ENCODE data around the gene GRAMD2B. TPM values are rescaled to one million over a fixed set of nuclear protein-coding genes. Genes with fewer than 3 reads are reported as not detected.
A peak's percentile ranks its signal among the peaks of the same experiment; 100 is the strongest.
"Not testable (repeated sequence)": the region's sequence is repeated elsewhere in the genome, so short reads cannot be mapped to it uniquely, and the experiment has no call there.

The GRAMD2B gene
- 6.2 and 30.3 TPM in 2 replicates for total RNA-seq (2014; rRNA removed; shearing (Covaris generic); ENCODE audit: low replicate concordance)

- Histone ChIP-seq H3K9me3 (no peaks in the 10 kb centered on the region), H3K36me3 (no peaks in the 10 kb centered on the region; the same call in 1 of the 2 replicates), H3K27me3 (no peaks in the 10 kb centered on the region), H3K4me3 (peak within 1 kb of the TSS; percentile 54)
- peak; percentile 92 for DNase-seq
Measured at GRCh38 chr5:126422994-126423788, at the start of gene GRAMD2B. Gene GRAMD2B, plus strand, starts transcription at chr5:126423409. Its CDS starts 198 bp downstream, at chr5:126423607.

- Histone ChIP-seq H3K27me3 (no peaks in the 10 kb centered on the region), H3K4me3 (no peak overlapping the region), H3K9me3 (no peaks in the 10 kb centered on the region), H3K36me3 (no peaks in the 10 kb centered on the region)
- no peak for DNase-seq
Measured at GRCh38 chr5:126374109-126374416, 49.1 kb upstream of the GRAMD2B start.

- H3K4me3 ChIP-seq = no peak overlapping the region
- H3K36me3 ChIP-seq = no peaks in the 10 kb centered on the region
- peaks cover 4% of the 10 kb centered on the region; the same call in 1 of the 2 replicates for H3K9me3 ChIP-seq
- H3K27me3 ChIP-seq = no peaks in the 10 kb centered on the region
- DNase-seq = no peak
Measured at GRCh38 chr5:126376443-126376842, 46.8 kb upstream of the GRAMD2B start.

- Histone ChIP-seq H3K36me3 (no peaks in the 10 kb centered on the region), H3K9me3 (peaks cover 8% of the 10 kb centered on the region; the same call in 1 of the 2 replicates), H3K27me3 (no peaks in the 10 kb centered on the region), H3K4me3 (no peak overlapping the region)
- no peak for DNase-seq
Measured at GRCh38 chr5:126377424-126377823, 45.8 kb upstream of the GRAMD2B start.

GRCh38 chr5:126380316-126380715 is 42.9 kb upstream of the GRAMD2B start:
- H3K27me3 ChIP-seq, DNase-seq, H3K36me3 ChIP-seq, H3K9me3 ChIP-seq, H3K4me3 ChIP-seq: not testable (repeated sequence)

- H3K4me3 ChIP-seq = no peak overlapping the region
- DNase-seq = peak; percentile 22
- H3K36me3 ChIP-seq = no peaks in the 10 kb centered on the region
Measured at GRCh38 chr5:126383246-126383645, 40.0 kb upstream of the GRAMD2B start.

GRCh38 chr5:126383776-126384175 is 39.4 kb upstream of the GRAMD2B start:
- Histone ChIP-seq H3K36me3 (no peaks in the 10 kb centered on the region), H3K9me3 (peaks cover 8% of the 10 kb centered on the region), H3K4me3 (no peak overlapping the region), H3K27me3 (no peaks in the 10 kb centered on the region)
- DNase-seq = no peak

More at GRCh38 chr5:126383246-126383645, 40.0 kb upstream of the GRAMD2B start:
- H3K9me3 ChIP-seq = peaks cover 8% of the 10 kb centered on the region
- no peaks in the 10 kb centered on the region for H3K27me3 ChIP-seq

- Histone ChIP-seq H3K4me3 (no peak overlapping the region), H3K36me3 (no peaks in the 10 kb centered on the region), H3K27me3 (no peaks in the 10 kb centered on the region), H3K9me3 (peaks cover 8% of the 10 kb centered on the region)
- peak; percentile 52 for DNase-seq
Measured at GRCh38 chr5:126384985-126385384, 38.2 kb upstream of the GRAMD2B start.

- H3K4me3 ChIP-seq = no peak overlapping the region
- no peak for DNase-seq
- no peaks in the 10 kb centered on the region for H3K36me3 ChIP-seq
- H3K9me3 ChIP-seq = peaks cover 5% of the 10 kb centered on the region
- no peaks in the 10 kb centered on the region for H3K27me3 ChIP-seq
Measured at GRCh38 chr5:126385524-126386502, 37.4 kb upstream of the GRAMD2B start.

- H3K9me3 ChIP-seq = no peaks in the 10 kb centered on the region; the same call in 1 of the 2 replicates
- no peaks in the 10 kb centered on the region for H3K36me3 ChIP-seq
- no peaks in the 10 kb centered on the region for H3K27me3 ChIP-seq
- H3K4me3 ChIP-seq = no peak overlapping the region
- DNase-seq = no peak
Measured at GRCh38 chr5:126389179-126389578, 34.0 kb upstream of the GRAMD2B start.

GRCh38 chr5:126390051-126390450 is 33.2 kb upstream of the GRAMD2B start:
- H3K4me3 ChIP-seq = no peak overlapping the region

GRCh38 chr5:126391386-126391785 is 31.8 kb upstream of the GRAMD2B start:
- Histone ChIP-seq H3K4me3 (no peak overlapping the region), H3K27me3 (no peaks in the 10 kb centered on the region), H3K9me3 (no peaks in the 10 kb centered on the region), H3K36me3 (no peaks in the 10 kb centered on the region)
- DNase-seq = no peak

More at GRCh38 chr5:126390051-126390450, 33.2 kb upstream of the GRAMD2B start:
- Histone ChIP-seq H3K27me3 (no peaks in the 10 kb centered on the region), H3K36me3 (no peaks in the 10 kb centered on the region), H3K9me3 (no peaks in the 10 kb centered on the region; the same call in 1 of the 2 replicates)
- no peak for DNase-seq

- no peak overlapping the region for H3K4me3 ChIP-seq
- DNase-seq = no peak
- H3K9me3 ChIP-seq = peaks cover 9% of the 10 kb centered on the region
Measured at GRCh38 chr5:126394211-126394788, 28.9 kb upstream of the GRAMD2B start.

GRCh38 chr5:126395198-126395597 is 28.0 kb upstream of the GRAMD2B start:
- DNase-seq = no peak
- H3K27me3 ChIP-seq = no peaks in the 10 kb centered on the region
- peaks cover 14% of the 10 kb centered on the region for H3K9me3 ChIP-seq
- no peaks in the 10 kb centered on the region for H3K36me3 ChIP-seq
- no peak overlapping the region for H3K4me3 ChIP-seq

More at GRCh38 chr5:126394211-126394788, 28.9 kb upstream of the GRAMD2B start:
- Histone ChIP-seq H3K36me3 (no peaks in the 10 kb centered on the region), H3K27me3 (no peaks in the 10 kb centered on the region)

- Histone ChIP-seq H3K27me3 (no peaks in the 10 kb centered on the region), H3K4me3 (no peak overlapping the region), H3K9me3 (peaks cover 18% of the 10 kb centered on the region), H3K36me3 (no peaks in the 10 kb centered on the region)
- DNase-seq = no peak
Measured at GRCh38 chr5:126395605-126396004, 27.6 kb upstream of the GRAMD2B start.

GRCh38 chr5:126396721-126397120 is 26.5 kb upstream of the GRAMD2B start:
- DNase-seq = not testable (repeated sequence)

GRCh38 chr5:126398791-126399190 is 24.4 kb upstream of the GRAMD2B start:
- no peaks in the 10 kb centered on the region for H3K36me3 ChIP-seq
- no peaks in the 10 kb centered on the region for H3K27me3 ChIP-seq
- no peak for DNase-seq
- H3K4me3 ChIP-seq = no peak overlapping the region
- H3K9me3 ChIP-seq = peaks cover 30% of the 10 kb centered on the region

More at GRCh38 chr5:126396721-126397120, 26.5 kb upstream of the GRAMD2B start:
- H3K4me3 ChIP-seq, H3K36me3 ChIP-seq, H3K27me3 ChIP-seq: not testable (repeated sequence)
- peaks cover 30% of the 10 kb centered on the region for H3K9me3 ChIP-seq

Data from MG63 (cell line).